Nephron (organoid): Measurements from ENCODE around the gene HORMAD2.
A peak's percentile ranks its signal among the peaks of the same experiment; 100 is the strongest.

ENCODE experiments used
- H3K27ac Mint-ChIP-seq, 3 experiments: 2 replicates each; pipeline ENCODE4 v1.8.0; 2020; ENCODE audit warnings: mixed read lengths in 3 of 3, mild to moderate bottlenecking in 2 of 3, moderate library complexity in 1 of 3
- H3K27me3 Mint-ChIP-seq: 2 replicates; pipeline ENCODE4 v1.8.0; 2021; ENCODE audit warnings: low read depth, mild to moderate bottlenecking, moderate library complexity, mixed read lengths
- H3K36me3 Mint-ChIP-seq: 2 replicates; pipeline ENCODE4 v1.8.0; 2020; ENCODE audit warnings: low read depth, mixed read lengths
- H3K4me1 Mint-ChIP-seq: 2 replicates; pipeline ENCODE4 v1.8.0; 2020; ENCODE audit warnings: mixed read lengths
- H3K4me3 Mint-ChIP-seq, 3 experiments: 2 replicates each; pipeline ENCODE4 v1.8.0; 2020; ENCODE audit warnings: mild to moderate bottlenecking in 3 of 3, mixed read lengths in 3 of 3, moderate library complexity in 2 of 3
- H3K9me3 Mint-ChIP-seq: 2 replicates; pipeline ENCODE4 v1.8.0; 2020; ENCODE audit warnings: mixed read lengths
- CTCF ChIP-seq, 3 experiments: fragments of 200-600 bp; sonication (generic); IDR thresholded peaks; one replicate each; pipeline ENCODE4 v1.5.0; 2021; ENCODE audit warnings: antibody characterized with exemption in 3 of 3; ENCODE audit not compliant: unreplicated experiment in 3 of 3

The HORMAD2 gene

GRCh38 chr22:30117256-30117655 is 37.0 kb downstream of the HORMAD2 start:
- Mint-ChIP-seq H3K36me3 (no peaks in the 10 kb centered on the region), H3K4me3 (no peak overlapping the region), H3K27me3 (no peaks in the 10 kb centered on the region), H3K9me3 (no peaks in the 10 kb centered on the region), H3K27ac (no peak overlapping the region), H3K4me1 (no peaks in the 10 kb centered on the region)
- TF ChIP-seq CTCF (IDR thresholded peaks at IDR 0.05; ENCODE audit: unreplicated experiment in 3 of 3), result no peak

DNA sequence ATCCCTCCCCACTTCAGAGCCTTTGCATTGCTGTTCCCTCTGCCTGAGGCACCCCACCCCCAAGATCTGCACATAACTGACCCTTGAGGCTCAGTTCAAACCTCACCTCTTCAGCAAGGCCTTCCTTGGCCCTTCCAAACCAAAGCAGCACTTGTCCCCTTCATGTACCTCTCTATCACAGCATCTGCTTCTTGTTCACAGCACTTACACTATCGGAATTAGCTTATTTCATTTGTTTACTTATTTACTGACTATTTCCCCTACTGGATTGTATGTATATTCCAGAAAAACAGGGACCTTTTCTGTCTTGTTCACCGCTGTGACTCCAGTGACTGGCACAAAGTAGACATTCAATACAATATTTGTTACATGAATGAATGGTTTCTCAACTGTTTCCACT is 38.0 kb downstream of the HORMAD2 start:
- H3K36me3 Mint-ChIP-seq, result no peaks in the 10 kb centered on the region
- no peak overlapping the region for H3K4me3 Mint-ChIP-seq
- TF ChIP-seq CTCF (IDR thresholded peaks at IDR 0.05; ENCODE audit: unreplicated experiment in 3 of 3), result no peak
- no peak overlapping the region for H3K27ac Mint-ChIP-seq
- no peaks in the 10 kb centered on the region for H3K4me1 Mint-ChIP-seq
- H3K27me3 Mint-ChIP-seq, result no peaks in the 10 kb centered on the region
- no peaks in the 10 kb centered on the region for H3K9me3 Mint-ChIP-seq

- H3K27me3 Mint-ChIP-seq, result no peaks in the 10 kb centered on the region
- TF ChIP-seq CTCF (IDR thresholded peaks at IDR 0.05; ENCODE audit: unreplicated experiment in 3 of 3), result no peak
- H3K4me1 Mint-ChIP-seq, result no peaks in the 10 kb centered on the region
- H3K4me3 Mint-ChIP-seq, result no peak overlapping the region
- no peaks in the 10 kb centered on the region for H3K36me3 Mint-ChIP-seq
- no peaks in the 10 kb centered on the region for H3K9me3 Mint-ChIP-seq
- H3K27ac Mint-ChIP-seq, result peak overlapping the region in 1 of 3 experiments; percentile 45
These were observed 41.7 kb downstream of the HORMAD2 start for GRCh38 chr22:30121960-30122359.

DNA sequence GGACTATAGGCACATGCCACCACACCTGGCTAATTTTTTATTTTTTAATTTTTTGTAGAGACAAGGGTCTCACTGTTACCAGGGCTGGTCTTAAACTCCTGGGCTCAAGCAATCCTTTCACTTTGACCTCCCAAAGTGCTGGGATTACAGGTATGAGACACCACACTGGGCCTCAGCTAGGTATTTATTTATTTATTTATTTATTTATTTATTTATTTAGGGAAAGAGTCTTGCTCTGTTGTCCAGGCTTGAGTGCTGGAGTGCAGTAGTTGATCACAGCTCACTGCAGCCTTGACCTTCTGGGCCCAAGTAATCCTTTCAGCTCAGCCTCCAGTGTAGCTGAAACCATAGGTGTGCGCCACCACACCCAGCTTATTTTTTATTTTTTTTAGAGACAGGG is 43.2 kb downstream of the HORMAD2 start:
- no peaks in the 10 kb centered on the region for H3K4me1 Mint-ChIP-seq
- no peak for TF ChIP-seq CTCF (IDR thresholded peaks at IDR 0.05; ENCODE audit: unreplicated experiment in 3 of 3)
- no peaks in the 10 kb centered on the region for H3K27me3 Mint-ChIP-seq
- H3K27ac Mint-ChIP-seq, result no peak overlapping the region
- H3K4me3 Mint-ChIP-seq, result no peak overlapping the region
- no peaks in the 10 kb centered on the region for H3K9me3 Mint-ChIP-seq
- H3K36me3 Mint-ChIP-seq, result no peaks in the 10 kb centered on the region

DNA sequence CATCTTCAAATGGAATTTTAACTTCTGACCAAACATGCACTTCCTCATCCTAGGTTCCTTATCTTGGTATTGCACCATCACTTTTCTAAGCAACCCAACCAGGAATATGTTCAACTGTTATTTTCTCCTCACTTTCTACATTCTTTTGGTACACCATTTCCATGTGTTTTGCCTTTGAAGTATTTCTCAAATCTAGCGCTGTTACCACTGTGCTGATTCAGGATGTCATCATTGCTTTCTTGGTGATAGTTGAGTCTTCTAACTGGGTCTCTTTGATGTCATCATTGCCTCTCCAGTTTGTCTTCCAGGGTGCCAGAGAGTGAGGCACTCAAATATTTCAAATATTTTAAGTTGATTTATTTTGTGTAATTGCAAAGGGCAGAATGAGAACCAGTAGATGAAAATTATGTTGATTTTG is 47.5 kb downstream of the HORMAD2 start:
- Mint-ChIP-seq H3K9me3 (no peaks in the 10 kb centered on the region), H3K36me3 (no peaks in the 10 kb centered on the region), H3K27ac (no peak overlapping the region), H3K4me1 (no peaks in the 10 kb centered on the region), H3K27me3 (no peaks in the 10 kb centered on the region), H3K4me3 (no peak overlapping the region)
- no peak for TF ChIP-seq CTCF (IDR thresholded peaks at IDR 0.05; ENCODE audit: unreplicated experiment in 3 of 3)

DNA sequence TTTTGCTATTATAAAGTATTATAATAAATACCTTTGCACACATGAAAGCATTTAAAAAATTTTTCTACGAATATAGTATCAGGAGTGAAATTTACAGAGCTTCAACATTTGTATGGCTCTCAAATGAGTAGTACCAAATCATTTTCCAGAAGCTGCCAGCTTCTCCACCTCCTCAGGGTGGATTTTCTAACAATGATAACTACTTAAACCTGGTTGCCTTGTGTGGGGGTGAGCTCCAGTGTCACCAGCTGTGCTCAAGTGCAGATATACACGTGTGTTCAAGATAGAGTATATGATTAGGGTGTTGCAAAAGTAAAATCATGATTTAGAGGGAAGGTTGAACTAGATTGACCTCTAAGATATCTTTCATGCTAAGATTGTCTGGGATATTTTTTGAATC is 48.2 kb downstream of the HORMAD2 start:
- no peaks in the 10 kb centered on the region for H3K9me3 Mint-ChIP-seq
- H3K4me1 Mint-ChIP-seq, result no peaks in the 10 kb centered on the region
- no peak overlapping the region for H3K4me3 Mint-ChIP-seq
- TF ChIP-seq CTCF (IDR thresholded peaks at IDR 0.05; ENCODE audit: unreplicated experiment in 3 of 3), result no peak
- H3K27ac Mint-ChIP-seq, result no peak overlapping the region
- H3K36me3 Mint-ChIP-seq, result no peaks in the 10 kb centered on the region
- H3K27me3 Mint-ChIP-seq, result no peaks in the 10 kb centered on the region
